Adrenal gland (tissue), 5 donors: Measurements from ENCODE around the gene GTF2A1L.

Experiments used
- POLR2A ChIP-seq, 2 donors: fragments of 450-650 bp; IDR thresholded peaks; one replicate each; pipeline ENCODE4 v1.6.1; 2017; ENCODE audit warnings: antibody characterized with exemption in 2 of 2, mild to moderate bottlenecking in 2 of 2, moderate library complexity in 1 of 2
- TF ChIP-seq, protein P1 (sequence below), 6 experiments: fragments of 450-650 bp in 4 of 6; fragments of 200-600 bp in 2 of 6; sonication (generic) in 1 of 6; IDR thresholded peaks; 1 replicate in 5 of 6; 2 replicates in 1 of 6; pipeline versions ENCODE4 v1.5.1 to v1.8.0; 2016 to 2021; ENCODE audit warnings: antibody characterized with exemption in 6 of 6, mild to moderate bottlenecking in 2 of 6, moderate library complexity in 1 of 6
- donor health status: DM: no; HTN: no; CAD: no.

DNA sequence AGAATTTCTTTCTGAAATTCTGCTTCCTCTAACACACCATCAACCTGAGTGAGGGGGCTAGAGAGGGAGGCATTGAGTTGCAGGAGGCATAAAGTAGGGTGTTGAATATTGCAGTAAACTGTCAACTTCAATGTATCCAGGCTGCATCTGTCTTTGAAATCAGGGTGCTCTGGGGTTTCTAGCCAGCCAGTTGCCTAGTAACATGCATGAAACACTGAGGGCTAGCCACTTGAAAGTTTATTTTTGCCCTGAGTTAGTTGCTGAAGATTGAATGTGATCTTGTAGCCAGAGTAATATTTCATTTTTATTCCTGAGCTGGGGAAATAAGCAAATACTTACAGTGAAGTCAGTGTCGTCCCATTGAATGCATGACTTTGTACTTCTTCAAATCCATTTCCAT lies 96.0 kb downstream of the GTF2A1L start:
- TF ChIP-seq, protein P1, sequence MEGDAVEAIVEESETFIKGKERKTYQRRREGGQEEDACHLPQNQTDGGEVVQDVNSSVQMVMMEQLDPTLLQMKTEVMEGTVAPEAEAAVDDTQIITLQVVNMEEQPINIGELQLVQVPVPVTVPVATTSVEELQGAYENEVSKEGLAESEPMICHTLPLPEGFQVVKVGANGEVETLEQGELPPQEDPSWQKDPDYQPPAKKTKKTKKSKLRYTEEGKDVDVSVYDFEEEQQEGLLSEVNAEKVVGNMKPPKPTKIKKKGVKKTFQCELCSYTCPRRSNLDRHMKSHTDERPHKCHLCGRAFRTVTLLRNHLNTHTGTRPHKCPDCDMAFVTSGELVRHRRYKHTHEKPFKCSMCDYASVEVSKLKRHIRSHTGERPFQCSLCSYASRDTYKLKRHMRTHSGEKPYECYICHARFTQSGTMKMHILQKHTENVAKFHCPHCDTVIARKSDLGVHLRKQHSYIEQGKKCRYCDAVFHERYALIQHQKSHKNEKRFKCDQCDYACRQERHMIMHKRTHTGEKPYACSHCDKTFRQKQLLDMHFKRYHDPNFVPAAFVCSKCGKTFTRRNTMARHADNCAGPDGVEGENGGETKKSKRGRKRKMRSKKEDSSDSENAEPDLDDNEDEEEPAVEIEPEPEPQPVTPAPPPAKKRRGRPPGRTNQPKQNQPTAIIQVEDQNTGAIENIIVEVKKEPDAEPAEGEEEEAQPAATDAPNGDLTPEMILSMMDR (IDR thresholded peaks at IDR 0.05), result no peak
- TF ChIP-seq POLR2A (IDR thresholded peaks at IDR 0.05), result no peak
